ENCODE results near the gene OAF. TPM values are rescaled to one million over a fixed set of nuclear protein-coding genes. Genes with fewer than 3 reads are reported as not detected.

OAF gene
- total and polyA plus RNA-seq, 4 donors: 15.0 to 151 (median 82.0) TPM

DNA sequence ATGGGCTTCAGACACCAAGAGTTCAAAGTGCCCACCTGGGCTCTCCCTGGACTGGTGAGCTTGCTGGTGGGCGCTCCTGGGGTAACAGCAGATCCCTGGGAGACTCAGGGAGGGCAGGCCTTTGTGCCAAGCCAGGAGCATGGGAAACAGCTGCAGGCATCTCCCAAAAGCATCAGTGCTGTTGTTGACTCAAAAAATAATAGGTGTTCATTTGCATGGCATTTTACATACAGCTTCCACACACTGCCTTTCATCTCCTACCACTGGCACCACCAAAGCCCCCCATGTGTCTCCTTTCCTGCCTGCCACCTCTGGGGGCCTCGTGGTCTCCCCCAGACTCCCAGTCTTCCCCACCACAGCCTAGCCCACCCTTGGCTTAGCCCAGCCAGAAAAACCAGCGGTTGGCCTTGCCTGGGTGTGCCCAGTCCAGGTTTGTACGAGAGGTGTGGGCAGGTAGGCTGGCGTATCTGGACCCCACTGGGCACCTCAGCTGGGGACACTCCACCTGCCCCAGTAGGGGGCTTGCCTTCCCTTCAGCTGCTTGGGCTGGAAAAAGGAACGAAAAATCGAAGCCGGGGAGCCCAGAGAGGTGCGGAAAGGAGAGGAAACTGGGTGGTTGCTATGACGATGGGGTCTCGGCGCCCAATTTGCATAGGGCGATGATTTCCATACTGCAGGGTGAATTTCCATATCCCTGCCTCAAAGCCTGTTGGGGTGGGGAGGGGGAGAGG is 44.1 kb downstream of the OAF start:
- 18% methylated on average over 13 of the region's 13 CpGs for WGBS
- H3K4me1 ChIP-seq (ENCODE audit: control insufficient read depth in 4 of 4, insufficient read depth in 4 of 4, low read length in 3 of 4): no peaks in the 10 kb centered on the region
- H3K27ac ChIP-seq (ENCODE audit: low read depth in 1 of 2, low read length in 2 of 2): no peak overlapping the region
- peaks cover 0 to 8% (median 3%) of the 10 kb centered on the region in 4 donors for H3K27me3 ChIP-seq (ENCODE audit: control insufficient read depth in 4 of 4, insufficient read depth in 4 of 4, low read length in 3 of 4)
- no peaks in the 10 kb centered on the region for H3K9me3 ChIP-seq (ENCODE audit: control insufficient read depth in 4 of 4, low read length in 3 of 4)
- H3K4me3 ChIP-seq (ENCODE audit: low read depth in 1 of 3, low read length in 3 of 3): no peak overlapping the region
- no peak for TF ChIP-seq FOXA2 (IDR thresholded peaks at IDR 0.05)
- TF ChIP-seq RXRA (IDR thresholded peaks at IDR 0.05): no peak
- no peak for TF ChIP-seq JUND (IDR thresholded peaks at IDR 0.05)
- TF ChIP-seq SP1 (IDR thresholded peaks at IDR 0.05): no peak
- no peak for TF ChIP-seq HNF4G (IDR thresholded peaks at IDR 0.05)
- TF ChIP-seq, protein P1, sequence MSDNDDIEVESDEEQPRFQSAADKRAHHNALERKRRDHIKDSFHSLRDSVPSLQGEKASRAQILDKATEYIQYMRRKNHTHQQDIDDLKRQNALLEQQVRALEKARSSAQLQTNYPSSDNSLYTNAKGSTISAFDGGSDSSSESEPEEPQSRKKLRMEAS (IDR thresholded peaks at IDR 0.05): no peak
- TF ChIP-seq EGR1 (IDR thresholded peaks at IDR 0.05; ENCODE audit: low read depth in 2 of 2): no peak
- TF ChIP-seq GABPA (IDR thresholded peaks at IDR 0.05 in 1 of 2, conservative IDR thresholded peaks at IDR 0.05 in 1 of 2): no peak
- no peak for TF ChIP-seq FOXA1 (IDR thresholded peaks at IDR 0.05)
- TF ChIP-seq, protein P2, sequence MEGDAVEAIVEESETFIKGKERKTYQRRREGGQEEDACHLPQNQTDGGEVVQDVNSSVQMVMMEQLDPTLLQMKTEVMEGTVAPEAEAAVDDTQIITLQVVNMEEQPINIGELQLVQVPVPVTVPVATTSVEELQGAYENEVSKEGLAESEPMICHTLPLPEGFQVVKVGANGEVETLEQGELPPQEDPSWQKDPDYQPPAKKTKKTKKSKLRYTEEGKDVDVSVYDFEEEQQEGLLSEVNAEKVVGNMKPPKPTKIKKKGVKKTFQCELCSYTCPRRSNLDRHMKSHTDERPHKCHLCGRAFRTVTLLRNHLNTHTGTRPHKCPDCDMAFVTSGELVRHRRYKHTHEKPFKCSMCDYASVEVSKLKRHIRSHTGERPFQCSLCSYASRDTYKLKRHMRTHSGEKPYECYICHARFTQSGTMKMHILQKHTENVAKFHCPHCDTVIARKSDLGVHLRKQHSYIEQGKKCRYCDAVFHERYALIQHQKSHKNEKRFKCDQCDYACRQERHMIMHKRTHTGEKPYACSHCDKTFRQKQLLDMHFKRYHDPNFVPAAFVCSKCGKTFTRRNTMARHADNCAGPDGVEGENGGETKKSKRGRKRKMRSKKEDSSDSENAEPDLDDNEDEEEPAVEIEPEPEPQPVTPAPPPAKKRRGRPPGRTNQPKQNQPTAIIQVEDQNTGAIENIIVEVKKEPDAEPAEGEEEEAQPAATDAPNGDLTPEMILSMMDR (IDR thresholded peaks at IDR 0.05; ENCODE audit: low read depth, low read length, missing input control): no peak
- TF ChIP-seq, protein P3, sequence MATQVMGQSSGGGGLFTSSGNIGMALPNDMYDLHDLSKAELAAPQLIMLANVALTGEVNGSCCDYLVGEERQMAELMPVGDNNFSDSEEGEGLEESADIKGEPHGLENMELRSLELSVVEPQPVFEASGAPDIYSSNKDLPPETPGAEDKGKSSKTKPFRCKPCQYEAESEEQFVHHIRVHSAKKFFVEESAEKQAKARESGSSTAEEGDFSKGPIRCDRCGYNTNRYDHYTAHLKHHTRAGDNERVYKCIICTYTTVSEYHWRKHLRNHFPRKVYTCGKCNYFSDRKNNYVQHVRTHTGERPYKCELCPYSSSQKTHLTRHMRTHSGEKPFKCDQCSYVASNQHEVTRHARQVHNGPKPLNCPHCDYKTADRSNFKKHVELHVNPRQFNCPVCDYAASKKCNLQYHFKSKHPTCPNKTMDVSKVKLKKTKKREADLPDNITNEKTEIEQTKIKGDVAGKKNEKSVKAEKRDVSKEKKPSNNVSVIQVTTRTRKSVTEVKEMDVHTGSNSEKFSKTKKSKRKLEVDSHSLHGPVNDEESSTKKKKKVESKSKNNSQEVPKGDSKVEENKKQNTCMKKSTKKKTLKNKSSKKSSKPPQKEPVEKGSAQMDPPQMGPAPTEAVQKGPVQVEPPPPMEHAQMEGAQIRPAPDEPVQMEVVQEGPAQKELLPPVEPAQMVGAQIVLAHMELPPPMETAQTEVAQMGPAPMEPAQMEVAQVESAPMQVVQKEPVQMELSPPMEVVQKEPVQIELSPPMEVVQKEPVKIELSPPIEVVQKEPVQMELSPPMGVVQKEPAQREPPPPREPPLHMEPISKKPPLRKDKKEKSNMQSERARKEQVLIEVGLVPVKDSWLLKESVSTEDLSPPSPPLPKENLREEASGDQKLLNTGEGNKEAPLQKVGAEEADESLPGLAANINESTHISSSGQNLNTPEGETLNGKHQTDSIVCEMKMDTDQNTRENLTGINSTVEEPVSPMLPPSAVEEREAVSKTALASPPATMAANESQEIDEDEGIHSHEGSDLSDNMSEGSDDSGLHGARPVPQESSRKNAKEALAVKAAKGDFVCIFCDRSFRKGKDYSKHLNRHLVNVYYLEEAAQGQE (IDR thresholded peaks at IDR 0.05): no peak
- TF ChIP-seq NR2F2 (IDR thresholded peaks at IDR 0.05): no peak
- TF ChIP-seq YY1 (IDR thresholded peaks at IDR 0.05): no peak
- H3K9ac ChIP-seq (ENCODE audit: low read depth in 1 of 2, low read length in 2 of 2): no peak overlapping the region
- H3K36me3 ChIP-seq (ENCODE audit: control insufficient read depth in 4 of 4, insufficient read depth in 3 of 4, low read depth in 1 of 4, low read length in 3 of 4): no peaks in the 10 kb centered on the region
- no peak for DNase-seq (ENCODE audit: low spot score)

DNA sequence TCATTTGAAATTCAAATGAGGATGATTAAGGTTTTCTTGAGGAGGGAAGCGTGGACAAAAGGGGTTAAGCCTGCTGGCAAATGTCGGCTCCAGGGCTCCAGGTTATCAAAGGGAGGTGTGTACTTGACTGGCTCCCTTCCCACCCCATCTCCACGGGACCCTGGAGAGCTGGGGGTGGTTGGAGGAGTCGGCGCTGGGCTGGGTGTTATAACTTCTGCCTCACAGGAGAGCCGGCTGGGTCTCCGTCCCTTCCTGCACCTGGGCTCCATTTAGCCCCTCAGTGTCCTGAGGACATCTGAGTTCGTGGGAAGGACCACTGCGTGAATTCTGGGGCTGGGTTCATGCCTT is 44.7 kb downstream of the OAF start:
- Histone ChIP-seq H3K27me3 (ENCODE audit: control insufficient read depth in 4 of 4, insufficient read depth in 4 of 4, low read length in 3 of 4) (peaks cover 0 to 8% (median 3%) of the 10 kb centered on the region in 4 donors), H3K9ac (ENCODE audit: low read depth in 1 of 2, low read length in 2 of 2) (no peak overlapping the region), H3K4me3 (ENCODE audit: low read depth in 1 of 3, low read length in 3 of 3) (no peak overlapping the region), H3K36me3 (ENCODE audit: control insufficient read depth in 4 of 4, insufficient read depth in 3 of 4, low read depth in 1 of 4, low read length in 3 of 4) (no peaks in the 10 kb centered on the region), H3K9me3 (ENCODE audit: control insufficient read depth in 4 of 4, low read length in 3 of 4) (no peaks in the 10 kb centered on the region), H3K27ac (ENCODE audit: low read depth in 1 of 2, low read length in 2 of 2) (no peak overlapping the region), H3K4me1 (ENCODE audit: control insufficient read depth in 4 of 4, insufficient read depth in 4 of 4, low read length in 3 of 4) (no peaks in the 10 kb centered on the region)
- no peak for TF ChIP-seq NR2F2 (IDR thresholded peaks at IDR 0.05)
- TF ChIP-seq FOXA1 (IDR thresholded peaks at IDR 0.05): no peak
- TF ChIP-seq HNF4G (IDR thresholded peaks at IDR 0.05): no peak
- no peak for DNase-seq (ENCODE audit: low spot score)
- WGBS: 16% methylated on average over 9 of the region's 9 CpGs
